ENCODE data around the gene MTR. TPM values are rescaled to one million over a fixed set of nuclear protein-coding genes. Genes with fewer than 3 reads are reported as not detected.

The MTR gene
- total RNA-seq, 4 donors from 2014 or later: 19.0 to 78.1 (median 47.5) TPM

DNA sequence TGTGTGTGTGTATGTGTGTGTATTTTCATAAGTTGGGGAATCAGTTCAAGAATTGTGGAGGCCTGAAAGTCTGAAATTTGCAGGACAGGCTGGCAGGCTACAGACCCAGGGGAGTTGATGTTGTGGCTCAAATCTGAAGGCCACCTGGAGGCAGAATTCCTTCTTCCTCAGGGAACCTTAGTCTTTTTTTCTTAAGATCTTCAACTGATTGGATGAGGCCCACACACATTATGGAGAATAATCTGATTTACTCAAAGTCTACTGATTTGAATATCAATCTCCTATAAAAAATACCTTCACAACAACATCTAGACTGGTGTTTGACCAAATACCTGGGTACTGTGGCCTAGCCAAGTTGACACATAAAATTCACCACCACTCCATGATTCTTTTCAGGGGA is 147.3 kb downstream of the MTR start:
- TF ChIP-seq POLR2A (IDR thresholded peaks at IDR 0.05): no peak
- no peak for TF ChIP-seq CTCF (IDR thresholded peaks at IDR 0.05)
- no peak for DNase-seq
- Histone ChIP-seq H3K27ac (no peak overlapping the region), H3K9me3 (no peaks in the 10 kb centered on the region), H3K4me3 (no peak overlapping the region), H3K4me1 (no peaks in the 10 kb centered on the region), H3K36me3 (no peaks in the 10 kb centered on the region), H3K27me3 (no peaks in the 10 kb centered on the region)
- intact Hi-C loops (cut with DNase I; ENCODE audit: low total_unique reads): no loop called here

- no peaks in the 10 kb centered on the region for H3K27me3 ChIP-seq
- intact Hi-C loops (cut with DNase I; ENCODE audit: low total_unique reads): no loop called here
- H3K4me3 ChIP-seq: no peak overlapping the region
- no peaks in the 10 kb centered on the region for H3K4me1 ChIP-seq
- H3K36me3 ChIP-seq: no peaks in the 10 kb centered on the region
- TF ChIP-seq CTCF (IDR thresholded peaks at IDR 0.05) (no peak), POLR2A (IDR thresholded peaks at IDR 0.05) (no peak)
- H3K27ac ChIP-seq: no peak overlapping the region
- no peak for DNase-seq
- H3K9me3 ChIP-seq: no peaks in the 10 kb centered on the region
Measured at GRCh38 chr1:236944556-236944955, 149.5 kb downstream of the MTR start.

DNA sequence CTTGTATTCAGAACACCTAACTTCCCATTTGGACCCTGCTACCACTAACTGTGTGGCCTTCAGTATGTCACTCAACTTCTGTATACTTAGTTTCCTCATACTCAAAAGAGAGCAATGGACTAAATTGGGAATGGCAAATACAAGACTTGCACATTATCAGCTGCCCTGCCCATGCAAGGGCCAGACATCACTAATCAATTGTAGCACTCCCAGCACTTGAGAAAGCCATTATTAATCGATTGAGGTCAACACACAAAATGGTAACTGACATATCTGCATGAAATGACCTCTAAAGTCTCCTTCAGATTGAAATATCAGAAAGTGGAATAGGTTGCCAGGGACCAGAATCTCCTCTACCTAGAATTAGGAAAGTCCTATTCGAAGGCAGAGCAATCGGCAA is 149.9 kb downstream of the MTR start:
- no peak for DNase-seq
- no peaks in the 10 kb centered on the region for H3K9me3 ChIP-seq
- no peak overlapping the region for H3K27ac ChIP-seq
- H3K36me3 ChIP-seq: no peaks in the 10 kb centered on the region
- H3K4me1 ChIP-seq: no peaks in the 10 kb centered on the region
- TF ChIP-seq CTCF (IDR thresholded peaks at IDR 0.05) (no peak), POLR2A (IDR thresholded peaks at IDR 0.05) (no peak)
- no peak overlapping the region for H3K4me3 ChIP-seq
- intact Hi-C loops (cut with DNase I; ENCODE audit: low total_unique reads): no loop called here
- no peaks in the 10 kb centered on the region for H3K27me3 ChIP-seq

DNA sequence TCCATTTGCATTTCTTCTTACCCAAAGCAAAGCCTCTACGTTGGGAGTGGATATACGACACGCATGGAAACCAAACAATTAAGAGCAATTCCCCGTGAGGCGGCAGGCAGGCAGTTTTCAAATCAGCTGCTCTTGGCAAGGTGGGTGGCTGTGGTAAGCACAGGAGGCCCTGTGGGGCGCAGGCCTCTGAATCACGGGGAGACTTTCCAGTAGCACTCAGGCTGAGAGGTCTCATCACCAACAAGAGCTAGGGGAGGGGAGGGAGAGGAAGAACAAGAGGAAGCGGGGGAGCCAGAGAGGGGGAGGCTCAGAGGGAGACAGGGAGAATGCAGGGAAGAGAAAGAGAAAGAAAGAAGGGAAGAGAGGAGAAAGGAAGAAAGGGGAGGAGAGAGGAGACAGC is 152.7 kb downstream of the MTR start:
- intact Hi-C loops (cut with DNase I; ENCODE audit: low total_unique reads): no loop called here
- H3K36me3 ChIP-seq: no peaks in the 10 kb centered on the region
- H3K9me3 ChIP-seq: no peaks in the 10 kb centered on the region
- no peak overlapping the region for H3K4me3 ChIP-seq
- H3K27ac ChIP-seq: no peak overlapping the region
- H3K4me1 ChIP-seq: no peaks in the 10 kb centered on the region
- H3K27me3 ChIP-seq: no peaks in the 10 kb centered on the region
- TF ChIP-seq CTCF (IDR thresholded peaks at IDR 0.05) (no peak), POLR2A (IDR thresholded peaks at IDR 0.05) (no peak)
- DNase-seq: no peak

- Histone ChIP-seq H3K27ac (no peak overlapping the region), H3K27me3 (no peaks in the 10 kb centered on the region), H3K4me1 (no peaks in the 10 kb centered on the region), H3K9me3 (no peaks in the 10 kb centered on the region), H3K4me3 (no peak overlapping the region), H3K36me3 (no peaks in the 10 kb centered on the region)
- TF ChIP-seq CTCF (IDR thresholded peaks at IDR 0.05): no peak
- TF ChIP-seq POLR2A (IDR thresholded peaks at IDR 0.05): no peak
- DNase-seq: no peak
- intact Hi-C loops (cut with DNase I; ENCODE audit: low total_unique reads): no loop called here
Measured at GRCh38 chr1:236948381-236948780, 153.3 kb downstream of the MTR start.
